A673 (cell line): ENCODE data around the gene GRB10. TPM values are rescaled to one million over a fixed set of nuclear protein-coding genes. Genes with fewer than 3 reads are reported as not detected.

Experiments
- BruUV-seq: library from RNA; stranded (reverse); fragments of 400-500 nt; replicated peaks from 2 replicates; lab custom pipeline; 2021; lab: Mats Ljungman, UMichigan
- CTCF ChIA-PET: fragments of 300-600 bp; sonication (Branson Sonifier 250); formaldehyde crosslinking; loops from one replicate; lab custom pipeline; 2022; ENCODE audit warnings: antibody characterized with exemption; lab: Charles Lee
- POLR2A ChIA-PET: fragments of 300-600 bp; sonication (Branson Sonifier 250); formaldehyde crosslinking; loops from one replicate; lab custom pipeline; 2022; ENCODE audit warnings: antibody characterized with exemption; ENCODE audit not compliant: low non-redundant PET; lab: Charles Lee
- DNase-seq: peaks from one replicate; pipeline ENCODE4 v3.0.0-alpha.2; 2015; ENCODE audit warnings: low spot score
- H3K27ac ChIP-seq: fragments of 200-600 bp; sonication (generic); 2 replicates; pipeline ENCODE4 v1.5.1; 2016; ENCODE audit warnings: mixed run types, low read depth, mild to moderate bottlenecking, mixed read lengths, antibody characterized with exemption, low read length; ENCODE audit not compliant: poor library complexity, severe bottlenecking
- H3K27me3 ChIP-seq: fragments of 200-600 bp; sonication (generic); replicated peaks from 2 replicates; pipeline ENCODE4 v1.6.1; 2017; ENCODE audit warnings: mixed run types, low read depth, mild to moderate bottlenecking, mixed read lengths, antibody characterized with exemption, low read length; ENCODE audit not compliant: insufficient read depth, poor library complexity
- H3K36me3 ChIP-seq: fragments of 200-600 bp; sonication (generic); 2 replicates; pipeline ENCODE4 v1.6.1; 2016; ENCODE audit warnings: mixed run types, mild to moderate bottlenecking, mixed read lengths, antibody characterized with exemption, low read length; ENCODE audit not compliant: insufficient read depth, poor library complexity, severe bottlenecking
- H3K4me1 ChIP-seq: fragments of 200-600 bp; sonication (generic); 2 replicates; pipeline ENCODE4 v1.6.1; 2017; ENCODE audit warnings: mixed run types, mild to moderate bottlenecking, mixed read lengths, antibody characterized with exemption, low read length; ENCODE audit not compliant: insufficient read depth, poor library complexity, severe bottlenecking
- H3K4me3 ChIP-seq: fragments of 200-600 bp; sonication (generic); 2 replicates; pipeline ENCODE4 v1.5.1; 2016; ENCODE audit warnings: low read depth, mixed run types, mild to moderate bottlenecking, mixed read lengths, low read length; ENCODE audit not compliant: poor library complexity, severe bottlenecking
- H3K9me3 ChIP-seq: fragments of 200-600 bp; sonication (generic); 2 replicates; pipeline ENCODE4 v1.6.1; 2016; ENCODE audit warnings: mixed run types, low read depth, mild to moderate bottlenecking, mixed read lengths, antibody characterized with exemption, low read length; ENCODE audit not compliant: poor library complexity, severe bottlenecking
- EZH2 ChIP-seq: fragments of 200-600 bp; sonication (generic); IDR thresholded peaks from 2 replicates; pipeline ENCODE4 v1.6.1; 2017; ENCODE audit warnings: borderline replicate concordance, low read depth, mild to moderate bottlenecking, mixed read lengths, antibody characterized with exemption, low read length; ENCODE audit not compliant: poor library complexity, severe bottlenecking
- intact Hi-C: fragments of 100-400 bp; cut with micrococcal nuclease; formaldehyde crosslinking; loops from one replicate; pipeline ENCODE4 v1.10.0; 2022; ENCODE audit not compliant: unreplicated experiment
- total RNA-seq: library from RNA; stranded (reverse); gene quantifications from 2 replicates; pipeline ENCODE4 v1.2.3, GENCODE V29; 2021
- TF ChIP-seq, protein P1 (sequence below): fragments of 300-800, 200-600 bp; sonication (generic); conservative IDR thresholded peaks from 2 replicates; pipeline ENCODE4 v1.5.1; 2017; ENCODE audit warnings: low read depth, mild to moderate bottlenecking, antibody characterized with exemption, low read length, moderate library complexity, mixed read lengths

GRB10 gene
- total RNA-seq, 1 experiment from 2014 or later: 0.41 TPM

DNA sequence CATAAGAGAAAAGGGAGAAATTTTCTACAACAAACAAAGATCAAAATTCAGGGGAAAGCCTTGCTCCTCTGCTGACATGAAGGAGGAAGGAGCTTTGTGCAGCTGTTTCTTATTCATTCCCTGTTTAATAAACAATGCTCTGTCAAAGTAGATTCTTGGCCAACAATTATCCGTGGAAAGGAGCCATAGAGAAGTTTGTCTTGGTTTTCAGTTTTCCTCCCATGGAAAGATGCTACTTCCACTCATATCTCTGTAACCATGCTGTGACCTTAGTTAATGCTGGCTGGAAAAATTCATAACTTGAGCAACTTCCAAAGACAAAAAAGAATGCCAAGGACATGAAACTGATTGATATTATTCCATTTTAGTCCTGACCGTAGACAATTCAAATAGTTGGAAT lies 225.6 kb downstream of the GRB10 start:
- no peak for DNase-seq
- ChIA-PET CTCF (no interaction called here), POLR2A (no interaction called here)
- Histone ChIP-seq H3K4me1 (no peaks in the 10 kb centered on the region), H3K9me3 (no peaks in the 10 kb centered on the region), H3K27me3 (no peaks in the 10 kb centered on the region), H3K36me3 (no peaks in the 10 kb centered on the region), H3K4me3 (no peak overlapping the region), H3K27ac (no peak overlapping the region)
- no TSS peak for BruUV-seq
- TF ChIP-seq, protein P1, sequence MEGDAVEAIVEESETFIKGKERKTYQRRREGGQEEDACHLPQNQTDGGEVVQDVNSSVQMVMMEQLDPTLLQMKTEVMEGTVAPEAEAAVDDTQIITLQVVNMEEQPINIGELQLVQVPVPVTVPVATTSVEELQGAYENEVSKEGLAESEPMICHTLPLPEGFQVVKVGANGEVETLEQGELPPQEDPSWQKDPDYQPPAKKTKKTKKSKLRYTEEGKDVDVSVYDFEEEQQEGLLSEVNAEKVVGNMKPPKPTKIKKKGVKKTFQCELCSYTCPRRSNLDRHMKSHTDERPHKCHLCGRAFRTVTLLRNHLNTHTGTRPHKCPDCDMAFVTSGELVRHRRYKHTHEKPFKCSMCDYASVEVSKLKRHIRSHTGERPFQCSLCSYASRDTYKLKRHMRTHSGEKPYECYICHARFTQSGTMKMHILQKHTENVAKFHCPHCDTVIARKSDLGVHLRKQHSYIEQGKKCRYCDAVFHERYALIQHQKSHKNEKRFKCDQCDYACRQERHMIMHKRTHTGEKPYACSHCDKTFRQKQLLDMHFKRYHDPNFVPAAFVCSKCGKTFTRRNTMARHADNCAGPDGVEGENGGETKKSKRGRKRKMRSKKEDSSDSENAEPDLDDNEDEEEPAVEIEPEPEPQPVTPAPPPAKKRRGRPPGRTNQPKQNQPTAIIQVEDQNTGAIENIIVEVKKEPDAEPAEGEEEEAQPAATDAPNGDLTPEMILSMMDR: no peak
- TF ChIP-seq EZH2: no peak
- intact Hi-C loops: no loop called here

DNA sequence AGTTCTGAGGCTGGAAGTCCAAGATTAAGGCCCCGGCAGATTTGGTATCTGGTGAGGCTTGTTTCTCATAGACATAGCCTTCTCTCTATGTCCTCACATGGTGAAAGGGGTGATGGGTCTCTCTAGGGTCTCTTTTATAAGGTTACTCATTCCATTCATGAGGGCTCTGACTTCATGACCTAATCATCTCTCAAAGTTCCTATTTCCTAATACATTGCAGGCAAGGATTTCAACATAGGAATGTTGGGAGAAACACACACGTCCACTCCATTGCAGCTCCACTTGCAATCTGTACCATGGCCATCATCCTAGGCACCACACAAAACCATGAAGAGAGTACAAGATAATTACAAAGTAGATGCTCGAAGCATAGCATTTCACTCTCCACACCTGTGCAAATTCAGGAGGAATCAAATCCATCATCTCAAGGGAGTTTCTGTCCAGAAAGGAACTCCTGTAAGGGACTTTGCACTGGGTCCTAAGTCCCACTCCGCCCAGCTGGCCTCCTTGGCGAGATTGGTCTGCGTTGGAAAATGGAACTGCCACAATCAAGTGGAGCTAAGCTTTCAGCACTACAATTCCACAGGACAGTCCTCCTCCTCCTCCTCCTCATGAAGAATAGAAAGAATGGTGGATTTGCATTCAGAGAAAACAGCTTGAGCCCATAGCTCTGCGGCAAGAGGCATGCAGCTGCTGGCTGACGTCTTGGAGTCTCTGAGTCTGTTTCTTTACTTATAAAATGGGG lies 226.3 kb downstream of the GRB10 start:
- H3K27ac ChIP-seq: no peak overlapping the region
- no TSS peak for BruUV-seq
- POLR2A ChIA-PET: no interaction called here

DNA sequence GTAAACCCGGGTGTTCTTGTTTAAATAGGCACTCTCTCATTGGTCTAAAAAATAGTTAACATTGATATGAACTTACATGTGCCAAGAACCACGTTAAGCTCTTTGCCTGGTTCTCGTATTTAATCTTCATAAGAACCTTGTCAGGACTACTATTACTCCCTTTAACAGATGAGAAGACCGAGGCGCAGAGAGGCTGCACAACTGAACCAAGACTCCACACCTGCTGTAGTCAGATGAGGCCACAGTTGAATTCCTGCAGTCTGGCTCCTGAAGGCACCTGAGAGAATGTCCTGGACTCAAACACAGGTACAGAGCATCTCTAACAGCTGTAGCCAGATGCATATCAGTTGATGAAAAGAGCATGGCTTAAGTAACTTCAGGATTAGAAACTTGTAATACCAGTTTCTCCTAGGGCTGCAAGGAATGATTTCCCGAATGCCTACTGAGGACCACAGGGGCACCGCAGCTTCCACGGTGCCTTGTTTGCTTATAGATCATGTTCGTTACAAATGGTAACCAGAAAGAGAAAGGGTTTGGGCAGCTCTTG lies 227.0 kb downstream of the GRB10 start:
- Histone ChIP-seq H3K27me3 (no peaks in the 10 kb centered on the region), H3K9me3 (no peaks in the 10 kb centered on the region), H3K4me3 (no peak overlapping the region), H3K36me3 (no peaks in the 10 kb centered on the region), H3K4me1 (no peaks in the 10 kb centered on the region), H3K27ac (no peak overlapping the region)
- POLR2A ChIA-PET: no interaction called here
- no peak for DNase-seq
- TF ChIP-seq EZH2: no peak
- TF ChIP-seq, protein P1: no peak
- BruUV-seq: no TSS peak
- CTCF ChIA-PET: no interaction called here
- intact Hi-C loops: no loop called here

More for the DNA sequence above, 226.3 kb downstream of the GRB10 start:
- DNase-seq: no peak
- Histone ChIP-seq H3K9me3 (no peaks in the 10 kb centered on the region), H3K27me3 (no peaks in the 10 kb centered on the region), H3K4me1 (no peaks in the 10 kb centered on the region), H3K4me3 (no peak overlapping the region), H3K36me3 (no peaks in the 10 kb centered on the region)
- intact Hi-C loops: no loop called here
- CTCF ChIA-PET: no interaction called here
- TF ChIP-seq EZH2: no peak
- TF ChIP-seq, protein P1: no peak
